Measurements from ENCODE around the gene ELOB.

Gene ELOB

GRCh38 chr16:2809149-2809760, 32.2 kb upstream of the ELOB start:
- no peak for DNase-seq

GRCh38 chr16:2808181-2808580, 31.1 kb upstream of the ELOB start:
- no peak for DNase-seq

GRCh38 chr16:2806286-2806685, 29.2 kb upstream of the ELOB start:
- no peak for DNase-seq

- no peak for DNase-seq
Observed at GRCh38 chr16:2804728-2805127, 27.6 kb upstream of the ELOB start.

- no peak for DNase-seq
Observed at GRCh38 chr16:2803545-2804195, 26.6 kb upstream of the ELOB start.

- DNase-seq: no peak
Observed at GRCh38 chr16:2799859-2800226, 22.8 kb upstream of the ELOB start.

- no peak for DNase-seq
Observed at GRCh38 chr16:2799205-2799858, 22.3 kb upstream of the ELOB start.

GRCh38 chr16:2798723-2799204, 21.7 kb upstream of the ELOB start:
- no peak for DNase-seq

- no peak for DNase-seq
Observed at GRCh38 chr16:2795395-2796143, 18.5 kb upstream of the ELOB start.

GRCh38 chr16:2792940-2793339, 15.9 kb upstream of the ELOB start:
- no peak for DNase-seq

- DNase-seq: no peak
Observed at GRCh38 chr16:2791174-2791573, 14.1 kb upstream of the ELOB start.

- DNase-seq: no peak
Observed at GRCh38 chr16:2790631-2791030, 13.6 kb upstream of the ELOB start.

GRCh38 chr16:2787961-2788360, 10.9 kb upstream of the ELOB start:
- no peak for DNase-seq

GRCh38 chr16:2787406-2787805, 10.3 kb upstream of the ELOB start, which contains the start of gene PRSS33:
TSS of gene PRSS33 (minus strand) at chr16:2787560. CDS start at chr16:2786547, 1,013 bp downstream.
- no peak for DNase-seq

GRCh38 chr16:2786826-2787151, 9.7 kb upstream of the ELOB start:
- DNase-seq: no peak

GRCh38 chr16:2786061-2786825, 9.2 kb upstream of the ELOB start:
- no peak for DNase-seq

GRCh38 chr16:2785101-2785991, 8.3 kb upstream of the ELOB start:
- no peak for DNase-seq

GRCh38 chr16:2784358-2785100, 7.4 kb upstream of the ELOB start:
- no peak for DNase-seq

GRCh38 chr16:2783581-2784357, 6.7 kb upstream of the ELOB start:
- DNase-seq: no peak

Measured in T-helper 9 cell (primary cell).